H9 (cell line): ENCODE measurements around the gene KRTCAP2. TPM values are rescaled to one million over a fixed set of nuclear protein-coding genes. Genes with fewer than 3 reads are reported as not detected.

Source experiments
- DNase-seq: peaks from one replicate; pipeline ENCODE4 v3.0.0-alpha.2; 2017
- H2AFZ ChIP-seq: one replicate; pipeline ENCODE4 v1.6.1; 2013; ENCODE audit warnings: mild to moderate bottlenecking, low read length, control low read depth, moderate library complexity
- H2AK5ac ChIP-seq: 2 replicates; pipeline ENCODE4 v1.6.1; 2013; ENCODE audit warnings: low read length, control low read depth, mixed read lengths; ENCODE audit not compliant: insufficient read length
- H2BK120ac ChIP-seq: one replicate; pipeline ENCODE4 v1.6.1; 2013; ENCODE audit warnings: low read depth, mild to moderate bottlenecking, low read length, control low read depth, inconsistent platforms; ENCODE audit not compliant: poor library complexity, severe bottlenecking
- H2BK12ac ChIP-seq: 2 replicates; pipeline ENCODE4 v1.6.1; 2013; ENCODE audit warnings: low read length, control low read depth, mixed read lengths, low read depth; ENCODE audit not compliant: insufficient read length
- H2BK15ac ChIP-seq: 2 replicates; pipeline ENCODE4 v1.6.1; 2013; ENCODE audit warnings: low read depth, low read length, control low read depth
- H2BK20ac ChIP-seq: one replicate; pipeline ENCODE4 v1.6.1; 2013; ENCODE audit warnings: low read depth, mild to moderate bottlenecking, low read length, control low read depth, inconsistent platforms; ENCODE audit not compliant: poor library complexity, severe bottlenecking
- H2BK5ac ChIP-seq: 2 replicates; pipeline ENCODE4 v1.6.1; 2013; ENCODE audit warnings: low read length, control low read depth, mixed read lengths; ENCODE audit not compliant: insufficient read length
- H3K14ac ChIP-seq: 2 replicates; pipeline ENCODE4 v1.6.1; 2013; ENCODE audit warnings: low read length, control low read depth; ENCODE audit not compliant: insufficient read depth
- H3K18ac ChIP-seq: 2 replicates; pipeline ENCODE4 v1.6.1; 2013; ENCODE audit warnings: low read depth, mild to moderate bottlenecking, mixed read lengths, low read length, control low read depth; ENCODE audit not compliant: insufficient read length
- H3K23ac ChIP-seq: 2 replicates; pipeline ENCODE4 v1.6.1; 2013; ENCODE audit warnings: low read length, control low read depth, mixed read lengths, low read depth; ENCODE audit not compliant: insufficient read length
- H3K23me2 ChIP-seq: 2 replicates; pipeline ENCODE4 v1.6.1; 2013; ENCODE audit warnings: low read depth, mild to moderate bottlenecking, mixed read lengths, low read length, control low read depth; ENCODE audit not compliant: insufficient read length, poor library complexity, severe bottlenecking
- H3K27ac ChIP-seq: 2 replicates; pipeline ENCODE4 v1.5.1; 2013; ENCODE audit warnings: low read length, control low read depth, mixed read lengths, low read depth; ENCODE audit not compliant: insufficient read length
- H3K27me3 ChIP-seq: 2 replicates; pipeline ENCODE4 v1.6.1; 2013; ENCODE audit warnings: low read length, control low read depth, inconsistent platforms; ENCODE audit not compliant: insufficient read depth
- H3K4ac ChIP-seq: 2 replicates; pipeline ENCODE4 v1.6.1; 2013; ENCODE audit warnings: low read depth, mild to moderate bottlenecking, control low read depth, inconsistent platforms, low read length, moderate library complexity
- H3K4me1 ChIP-seq: 2 replicates; pipeline ENCODE4 v1.6.1; 2013; ENCODE audit warnings: low read length, control low read depth, inconsistent platforms; ENCODE audit not compliant: insufficient read depth
- H3K4me2 ChIP-seq: 2 replicates; pipeline ENCODE4 v1.6.1; 2013; ENCODE audit warnings: low read length, control low read depth, mixed read lengths; ENCODE audit not compliant: insufficient read length, insufficient read depth
- H3K56ac ChIP-seq: 2 replicates; pipeline ENCODE4 v1.6.1; 2013; ENCODE audit warnings: low read depth, mild to moderate bottlenecking, mixed read lengths, low read length, control low read depth; ENCODE audit not compliant: insufficient read length
- H3K79me1 ChIP-seq: 2 replicates; pipeline ENCODE4 v1.6.1; 2013; ENCODE audit warnings: low read depth, mild to moderate bottlenecking, moderate library complexity, low read length, control low read depth, inconsistent platforms; ENCODE audit not compliant: insufficient read depth, poor library complexity, severe bottlenecking
- H3K79me2 ChIP-seq: 2 replicates; pipeline ENCODE4 v1.6.1; 2013; ENCODE audit warnings: low read length, control low read depth, inconsistent platforms; ENCODE audit not compliant: insufficient read depth
- H3K9ac ChIP-seq: 2 replicates; pipeline ENCODE4 v1.6.1; 2013; ENCODE audit warnings: low read length, control low read depth, mixed read lengths; ENCODE audit not compliant: insufficient read length; ENCODE audit errors: extremely low read depth
- H3K9me3 ChIP-seq: one replicate; pipeline ENCODE4 v1.6.1; 2013; ENCODE audit warnings: low read depth, low read length, inconsistent platforms; ENCODE audit not compliant: control insufficient read depth
- H3T11ph ChIP-seq: one replicate; pipeline ENCODE4 v1.6.1; 2013; ENCODE audit warnings: mild to moderate bottlenecking, low read length, control low read depth, inconsistent platforms
- H4K20me1 ChIP-seq: one replicate; pipeline ENCODE4 v1.6.1; 2013; ENCODE audit not compliant: control insufficient read depth, insufficient read length, insufficient read depth
- H4K5ac ChIP-seq: 2 replicates; pipeline ENCODE4 v1.6.1; 2013; ENCODE audit warnings: low read depth, mild to moderate bottlenecking, mixed read lengths, low read length, control low read depth; ENCODE audit not compliant: insufficient read length
- H4K8ac ChIP-seq: replicated peaks from 2 replicates; pipeline ENCODE4 v1.6.1; 2013; ENCODE audit warnings: low read length, control low read depth, mixed read lengths, low read depth; ENCODE audit not compliant: insufficient read length
- H4K91ac ChIP-seq: 2 replicates; pipeline ENCODE4 v1.6.1; 2013; ENCODE audit warnings: low read depth, mild to moderate bottlenecking, moderate library complexity, mixed read lengths, low read length, control low read depth; ENCODE audit not compliant: insufficient read length
- H3K27ac Mint-ChIP-seq, 3 experiments: 2 replicates in 2 of 3; 3 replicates in 1 of 3; pipeline ENCODE4 v1.8.0; 2020 to 2021; ENCODE audit warnings: mixed read lengths in 3 of 3, mild to moderate bottlenecking in 1 of 3, moderate library complexity in 1 of 3
- H3K27me3 Mint-ChIP-seq: 2 replicates; pipeline ENCODE4 v1.8.0; 2021; ENCODE audit warnings: low read depth, mild to moderate bottlenecking, moderate library complexity, mixed read lengths
- H3K36me3 Mint-ChIP-seq, 3 experiments: 2 replicates in 2 of 3; 3 replicates in 1 of 3; pipeline ENCODE4 v1.8.0; 2020 to 2021; ENCODE audit warnings: low read depth in 3 of 3, mixed read lengths in 3 of 3; ENCODE audit not compliant: insufficient read depth in 1 of 3
- H3K4me1 Mint-ChIP-seq, 2 experiments: 2 replicates each; pipeline ENCODE4 v1.8.0; 2020; ENCODE audit warnings: mixed read lengths in 2 of 2
- H3K4me3 Mint-ChIP-seq, 2 experiments: 2 replicates in 1 of 2; 3 replicates in 1 of 2; pipeline ENCODE4 v1.8.0; 2020 to 2021; ENCODE audit warnings: mild to moderate bottlenecking in 2 of 2, mixed read lengths in 2 of 2, moderate library complexity in 1 of 2
- H3K9me3 Mint-ChIP-seq, 2 experiments: 2 replicates in 1 of 2; 3 replicates in 1 of 2; pipeline ENCODE4 v1.8.0; 2020; ENCODE audit warnings: mild to moderate bottlenecking in 2 of 2, mixed read lengths in 2 of 2, moderate library complexity in 1 of 2
- WGBS: extraction: QIAGEN DNeasy Blood & Tissue Kit; methylation state at CpG from one replicate; pipeline ENCODE4 v1.1.7; 2013; ENCODE audit warnings: missing lambda C conversion rate, low lambda C conversion rate, mixed read lengths; ENCODE audit not compliant: insufficient read length; ENCODE audit errors: extremely low coverage; 5-methylcytosine and 5-hydroxymethylcytosine counted together
- total RNA-seq: library from RNA; stranded (reverse); gene quantifications from 2 replicates; pipeline ENCODE4 v1.2.1, GENCODE V29; 2021
- TF ChIP-seq, protein P1 (sequence below): fragments of 200-600 bp; sonication (generic); conservative IDR thresholded peaks from 3 replicates; pipeline ENCODE4 v1.8.0; 2021; ENCODE audit warnings: antibody characterized with exemption, mild to moderate bottlenecking

KRTCAP2 gene
- total RNA-seq, 1 experiment from 2014 or later: 149 TPM

DNA sequence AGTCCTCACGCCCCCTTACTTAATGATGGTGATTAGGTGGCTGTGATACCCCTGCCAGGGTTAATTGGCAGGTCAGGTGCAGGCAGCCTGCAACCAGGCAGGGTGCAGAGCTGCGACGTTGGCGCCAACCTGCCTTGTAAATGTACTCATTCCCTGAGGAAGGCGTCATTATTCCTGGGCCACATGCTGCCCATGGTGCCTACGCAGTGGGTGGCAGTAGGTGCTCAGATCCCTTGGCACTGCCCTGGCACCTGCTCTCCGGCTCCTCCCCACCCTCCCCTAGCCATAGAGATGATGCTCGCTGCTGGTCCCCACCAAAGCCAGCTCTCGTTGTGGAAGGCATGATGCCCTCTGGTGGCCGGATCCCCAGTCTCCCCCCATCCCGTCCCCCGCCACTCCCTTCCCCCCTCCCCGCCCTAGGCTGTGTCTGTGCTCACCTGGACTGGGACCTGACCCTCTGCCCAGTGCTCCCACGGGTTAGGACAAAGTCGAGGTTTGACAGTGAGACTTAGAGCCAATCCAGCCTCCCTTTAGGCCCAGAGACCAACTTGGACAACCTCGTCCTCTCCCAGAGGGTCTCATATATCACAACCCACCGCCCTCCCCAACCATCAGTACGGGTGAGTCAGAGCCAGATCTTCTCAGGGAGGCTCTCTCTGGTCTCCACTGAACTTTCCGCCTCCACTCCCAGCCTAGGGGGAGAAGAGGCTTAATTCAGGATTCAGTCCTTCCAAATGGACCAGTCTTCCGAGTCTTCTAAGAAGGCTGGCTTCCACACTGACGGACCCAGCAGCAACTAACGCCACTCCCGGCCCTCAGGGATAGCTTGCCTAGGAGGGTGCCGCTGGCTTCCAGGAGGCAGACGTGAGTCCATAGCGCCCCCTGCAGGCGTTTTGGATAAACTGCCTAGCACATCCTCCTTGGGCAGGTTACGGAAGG lies 5.7 kb downstream of the KRTCAP2 start:
- WGBS: no CpG with 5 or more reads among the region's 28 CpGs
- H2AFZ ChIP-seq: no peak overlapping the region
- H4K8ac ChIP-seq: no peak overlapping the region
- no peak overlapping the region for H3K9ac ChIP-seq
- H2BK120ac ChIP-seq: no peak overlapping the region
- no peak overlapping the region for H3K4ac ChIP-seq
- no peaks in the 10 kb centered on the region for H4K20me1 ChIP-seq
- no peak overlapping the region for H3K27ac ChIP-seq
- no peaks in the 10 kb centered on the region for H3K79me1 ChIP-seq
- no peaks in the 10 kb centered on the region for H3K9me3 ChIP-seq
- TF ChIP-seq, protein P1, sequence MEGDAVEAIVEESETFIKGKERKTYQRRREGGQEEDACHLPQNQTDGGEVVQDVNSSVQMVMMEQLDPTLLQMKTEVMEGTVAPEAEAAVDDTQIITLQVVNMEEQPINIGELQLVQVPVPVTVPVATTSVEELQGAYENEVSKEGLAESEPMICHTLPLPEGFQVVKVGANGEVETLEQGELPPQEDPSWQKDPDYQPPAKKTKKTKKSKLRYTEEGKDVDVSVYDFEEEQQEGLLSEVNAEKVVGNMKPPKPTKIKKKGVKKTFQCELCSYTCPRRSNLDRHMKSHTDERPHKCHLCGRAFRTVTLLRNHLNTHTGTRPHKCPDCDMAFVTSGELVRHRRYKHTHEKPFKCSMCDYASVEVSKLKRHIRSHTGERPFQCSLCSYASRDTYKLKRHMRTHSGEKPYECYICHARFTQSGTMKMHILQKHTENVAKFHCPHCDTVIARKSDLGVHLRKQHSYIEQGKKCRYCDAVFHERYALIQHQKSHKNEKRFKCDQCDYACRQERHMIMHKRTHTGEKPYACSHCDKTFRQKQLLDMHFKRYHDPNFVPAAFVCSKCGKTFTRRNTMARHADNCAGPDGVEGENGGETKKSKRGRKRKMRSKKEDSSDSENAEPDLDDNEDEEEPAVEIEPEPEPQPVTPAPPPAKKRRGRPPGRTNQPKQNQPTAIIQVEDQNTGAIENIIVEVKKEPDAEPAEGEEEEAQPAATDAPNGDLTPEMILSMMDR: peak; percentile 83
- peak; percentile 93 for DNase-seq
- Mint-ChIP-seq H3K36me3 (peaks cover 3 to 22% (median 13%) of the 10 kb centered on the region in 3 experiments), H3K27ac (peak overlapping the region in 2 of 3 experiments; percentile 83 to 96; a peak in 4 of 7 replicates), H3K27me3 (peaks cover 3% of the 10 kb centered on the region), H3K9me3 (peaks cover 4 to 5% of the 10 kb centered on the region in 2 experiments; a peak in 4 of 5 replicates), H3K4me3 (peak overlapping the region; percentile 69 to 89), H3K4me1 (peaks cover 12 to 24% of the 10 kb centered on the region in 2 experiments)
- no peak overlapping the region for H4K5ac ChIP-seq
- no peaks in the 10 kb centered on the region for H3K4me1 ChIP-seq
- peaks cover 10% of the 10 kb centered on the region for H3K23me2 ChIP-seq
- H3K18ac ChIP-seq: no peak overlapping the region
- no peak overlapping the region for H3K56ac ChIP-seq
- H3K79me2 ChIP-seq: no peaks in the 10 kb centered on the region; the same call in 1 of the 2 replicates
- H3K14ac ChIP-seq: no peak overlapping the region
- H2BK5ac ChIP-seq: no peak overlapping the region
- no peak overlapping the region for H2BK12ac ChIP-seq
- no peak overlapping the region for H2AK5ac ChIP-seq
- H2BK20ac ChIP-seq: no peak overlapping the region
- H2BK15ac ChIP-seq: no peak overlapping the region
- peak overlapping the region; percentile 94 for H3K4me2 ChIP-seq
- H4K91ac ChIP-seq: no peak overlapping the region
- H3K27me3 ChIP-seq: no peaks in the 10 kb centered on the region
- H3T11ph ChIP-seq: no peak overlapping the region
- no peak overlapping the region for H3K23ac ChIP-seq
